GM18519 (cell line): ENCODE measurements around the gene ZC3H4.

Experiments
- ATAC-seq: cut with Tn5 transposase; IDR thresholded peaks from one replicate; pipeline ENCODE4 v1.9.1; 2021; ENCODE audit warnings: mild to moderate bottlenecking, moderate library complexity; ENCODE audit not compliant: unreplicated experiment, low FRiP score

The ZC3H4 gene

DNA sequence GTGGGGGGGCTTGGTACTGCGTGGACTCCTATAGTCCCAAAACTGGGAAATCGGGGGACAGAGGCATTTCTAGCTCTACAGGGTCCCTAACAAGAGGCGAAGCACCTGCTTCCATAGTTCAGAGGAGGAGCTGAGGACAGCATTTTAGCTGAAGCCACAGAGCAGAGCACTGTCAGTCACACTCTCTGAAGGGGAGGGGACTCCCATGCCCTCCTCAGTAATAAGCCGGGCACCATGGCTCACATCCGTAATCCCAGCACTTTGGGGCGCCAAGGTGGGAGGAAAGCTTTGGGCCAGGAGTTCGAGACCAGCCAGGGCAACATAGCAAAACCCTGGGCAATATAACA lies 90.2 kb downstream of the ZC3H4 start:
- ATAC-seq: no peak

DNA sequence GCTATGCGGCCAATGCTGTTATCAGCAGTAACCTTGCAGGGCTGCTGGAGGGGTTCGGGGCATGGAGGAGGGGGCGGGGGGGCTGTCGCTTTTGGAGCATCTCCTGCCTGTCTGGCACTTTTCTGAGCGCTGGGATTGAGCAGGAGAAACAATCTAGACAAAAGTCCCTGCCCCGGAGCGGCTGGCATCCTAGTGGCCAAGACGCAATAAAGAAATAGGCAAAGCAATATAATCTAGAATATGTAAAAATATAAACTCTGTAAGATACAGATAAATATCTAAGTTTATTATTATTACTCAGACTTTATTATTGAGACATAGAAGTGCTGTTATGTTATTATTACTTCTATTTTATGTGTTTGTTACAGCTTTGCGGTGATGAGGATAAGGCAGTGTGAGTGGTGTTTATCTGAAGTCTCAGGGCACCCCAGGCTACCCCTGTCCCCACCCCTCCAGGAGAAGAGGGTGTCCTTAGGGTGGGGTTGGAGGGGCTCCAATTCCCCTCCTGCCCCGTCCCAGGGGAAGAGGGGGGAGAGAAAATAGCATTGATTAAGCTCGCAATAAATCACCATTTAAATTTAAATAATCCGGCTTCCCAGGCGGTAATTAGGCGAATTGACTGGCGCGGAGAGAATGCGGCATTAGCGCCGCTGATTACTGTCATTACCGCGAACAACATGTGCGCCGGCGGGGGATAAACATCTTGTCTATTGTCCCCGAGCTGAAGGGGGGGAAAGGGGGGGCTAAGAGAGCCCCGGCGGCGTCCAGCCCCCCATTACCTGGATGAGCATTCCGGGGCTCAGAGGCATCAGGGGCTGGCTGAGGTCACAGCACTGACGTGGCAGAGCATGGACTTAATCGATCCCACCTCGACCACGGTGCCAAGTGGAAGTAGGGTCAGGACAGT lies 90.8 kb downstream of the ZC3H4 start:
- ATAC-seq: no peak

DNA sequence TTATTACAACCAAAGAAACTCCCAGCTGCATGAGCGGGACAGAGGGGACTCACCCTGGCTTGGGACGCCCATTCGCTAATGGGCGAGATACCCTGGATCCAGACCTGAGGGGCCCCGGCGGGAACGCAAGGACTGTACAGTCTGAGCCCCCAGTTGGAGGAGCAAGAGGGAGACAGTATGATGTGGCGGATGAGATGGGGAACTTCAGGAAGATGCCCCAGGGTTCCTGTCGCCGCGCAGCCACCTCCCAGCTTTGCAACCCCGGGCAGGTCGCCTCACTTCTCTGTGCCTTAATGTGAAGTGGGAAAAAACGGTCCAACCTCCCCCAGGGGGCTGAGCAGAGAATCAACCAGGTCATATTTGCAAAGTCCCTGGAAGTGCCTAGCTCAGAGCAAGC lies 91.4 kb downstream of the ZC3H4 start:
- no peak for ATAC-seq

DNA sequence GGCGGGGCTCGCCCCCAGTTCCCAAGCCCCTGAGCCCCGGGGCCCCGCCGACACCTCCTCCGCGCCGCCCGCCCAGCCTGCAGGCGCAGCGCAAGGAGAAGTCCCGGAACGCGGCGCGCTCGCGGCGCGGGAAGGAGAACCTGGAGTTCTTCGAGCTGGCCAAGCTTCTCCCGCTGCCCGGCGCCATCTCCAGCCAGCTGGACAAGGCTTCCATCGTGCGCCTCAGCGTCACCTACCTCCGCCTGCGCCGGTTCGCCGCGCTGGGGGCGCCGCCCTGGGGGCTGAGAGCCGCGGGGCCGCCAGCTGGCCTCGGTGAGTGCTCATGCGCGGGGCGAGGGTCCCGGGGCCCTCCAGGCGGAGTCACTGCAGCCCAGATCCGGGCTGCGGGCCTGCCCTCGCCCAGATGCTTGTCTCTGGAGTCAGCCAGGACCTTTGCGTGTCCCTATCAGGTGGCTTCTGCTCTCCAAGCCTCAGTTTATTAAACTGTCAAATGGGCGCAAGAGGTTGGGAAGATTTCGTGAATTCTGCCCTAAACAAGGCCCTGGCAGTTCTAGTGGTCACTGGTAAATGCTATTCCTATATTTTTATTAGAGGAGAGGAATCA lies 91.9 kb downstream of the ZC3H4 start:
- ATAC-seq: no peak

DNA sequence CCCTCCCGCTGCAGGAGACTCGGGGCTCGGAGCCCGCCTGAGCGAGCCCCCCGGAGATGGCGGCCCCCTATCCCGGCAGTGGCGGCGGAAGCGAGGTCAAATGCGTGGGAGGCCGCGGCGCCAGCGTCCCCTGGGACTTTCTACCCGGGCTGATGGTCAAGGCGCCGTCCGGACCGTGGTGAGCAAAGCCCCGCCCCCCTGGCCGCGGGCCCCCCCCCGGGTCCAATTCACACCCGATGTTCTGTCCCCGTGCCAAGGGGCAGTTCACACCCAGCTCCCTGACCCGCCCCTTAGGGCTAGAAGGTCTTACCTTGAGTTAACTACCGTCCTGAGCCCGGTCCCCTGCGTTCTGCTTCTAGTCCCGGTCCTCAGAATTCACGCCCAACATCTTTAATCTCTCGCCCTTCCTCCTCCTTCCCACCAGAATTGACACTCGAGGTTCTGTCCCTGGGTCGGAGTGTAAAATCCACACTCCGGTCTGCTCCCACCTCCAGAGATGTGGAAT lies 92.5 kb downstream of the ZC3H4 start:
- ATAC-seq: no peak

DNA sequence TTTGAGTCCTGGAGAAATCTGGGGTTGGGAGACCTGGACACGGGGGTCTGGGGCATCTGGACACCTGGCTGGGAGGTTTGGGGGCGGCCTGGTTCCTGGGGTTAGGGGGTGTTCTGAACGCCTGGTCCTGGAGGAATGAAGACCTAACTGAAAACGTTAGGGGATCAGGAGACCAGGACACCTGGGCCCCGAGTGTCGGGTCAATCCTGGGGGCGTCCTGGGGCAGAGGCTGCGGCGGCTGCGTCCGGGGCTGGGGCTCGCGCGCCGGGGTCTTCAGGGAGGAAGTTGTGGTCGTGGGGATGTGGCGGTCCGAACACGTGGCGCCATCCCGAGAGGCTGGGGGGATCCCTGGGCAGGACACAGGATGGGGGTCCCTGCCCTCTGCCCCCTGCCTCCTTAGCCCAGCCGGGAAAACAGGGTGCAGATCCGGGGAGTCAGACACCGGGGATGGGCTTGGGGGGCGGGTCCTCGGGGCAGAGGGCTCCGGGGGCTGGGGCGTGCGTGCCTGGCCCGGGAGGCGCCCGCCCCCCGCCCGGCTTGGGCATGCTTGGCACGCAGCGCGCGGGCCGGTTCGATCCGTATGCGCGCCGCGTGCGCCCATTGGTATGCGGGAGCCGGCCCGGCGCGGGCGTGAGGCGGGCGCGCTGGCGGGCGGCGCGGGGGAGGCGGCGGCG lies 93.3 kb downstream of the ZC3H4 start:
- no peak for ATAC-seq

DNA sequence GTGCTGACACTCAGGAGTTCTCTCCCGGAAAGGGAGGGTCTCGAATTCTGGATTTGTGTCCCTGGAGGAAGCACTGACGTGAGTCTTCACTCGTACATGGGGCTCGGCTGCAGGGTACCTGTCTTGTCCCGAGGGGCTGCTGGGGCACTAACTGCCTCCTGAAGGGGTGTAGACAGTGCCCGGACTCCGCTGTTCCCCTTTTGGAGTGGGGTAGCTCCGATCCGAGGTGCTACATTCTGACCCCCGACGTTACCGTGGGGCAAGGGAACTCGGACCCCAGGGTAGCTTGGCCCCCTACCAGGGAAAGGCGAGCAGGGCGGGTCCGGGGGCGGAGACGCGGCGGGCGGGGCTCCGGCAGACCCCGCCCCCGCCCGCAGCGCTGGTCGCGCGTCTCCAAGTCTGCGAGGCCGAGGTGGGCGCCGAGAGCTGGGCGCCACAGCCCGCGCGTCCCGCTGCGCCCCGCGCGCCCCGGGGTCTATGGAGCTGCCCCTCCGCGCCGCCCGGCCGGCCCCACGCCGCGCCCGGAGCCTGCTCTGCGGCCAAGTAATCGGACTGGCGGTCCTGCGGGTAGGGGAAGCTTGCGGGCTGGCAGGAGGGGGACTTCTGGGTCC lies 94.0 kb downstream of the ZC3H4 start, which contains the start of gene NPAS1:
Gene NPAS1 (plus strand): TSS at position 407 of the 611 bp plus-strand sequence. CDS start 1,211 bp downstream, outside the sequence.
- ATAC-seq: no peak

DNA sequence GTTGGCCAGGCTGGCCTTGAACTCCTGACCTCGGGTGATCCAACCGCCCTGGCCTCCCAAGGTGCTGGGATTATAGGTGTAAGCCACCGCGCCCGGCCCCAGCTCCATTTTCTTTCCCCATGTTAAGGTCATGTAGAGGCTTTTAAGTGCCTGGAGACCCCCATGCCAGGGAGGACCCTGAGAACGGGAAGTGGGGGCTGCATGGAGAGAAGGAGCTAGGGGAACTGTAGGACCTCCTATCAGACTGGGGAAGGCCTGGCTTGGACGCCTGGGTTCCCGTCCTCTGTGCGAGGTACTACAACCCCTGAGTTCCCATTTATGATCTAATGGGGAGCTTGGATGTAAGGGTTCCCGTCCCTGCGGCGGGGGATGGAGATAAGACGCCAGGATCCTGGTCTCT lies 94.7 kb downstream of the ZC3H4 start:
- no peak for ATAC-seq
